Activated CD8-positive, alpha-beta memory T cell treated with anti-CD3 and anti-CD28 coated beads for 4 hours (primary cell): ENCODE results near the gene SGCA.

Experiments used
- DNase-seq, 2 donors: peaks; one replicate each; pipeline ENCODE4 v3.0.0-alpha.2; 2020; ENCODE audit warnings: low read depth in 2 of 2

Gene SGCA

DNA sequence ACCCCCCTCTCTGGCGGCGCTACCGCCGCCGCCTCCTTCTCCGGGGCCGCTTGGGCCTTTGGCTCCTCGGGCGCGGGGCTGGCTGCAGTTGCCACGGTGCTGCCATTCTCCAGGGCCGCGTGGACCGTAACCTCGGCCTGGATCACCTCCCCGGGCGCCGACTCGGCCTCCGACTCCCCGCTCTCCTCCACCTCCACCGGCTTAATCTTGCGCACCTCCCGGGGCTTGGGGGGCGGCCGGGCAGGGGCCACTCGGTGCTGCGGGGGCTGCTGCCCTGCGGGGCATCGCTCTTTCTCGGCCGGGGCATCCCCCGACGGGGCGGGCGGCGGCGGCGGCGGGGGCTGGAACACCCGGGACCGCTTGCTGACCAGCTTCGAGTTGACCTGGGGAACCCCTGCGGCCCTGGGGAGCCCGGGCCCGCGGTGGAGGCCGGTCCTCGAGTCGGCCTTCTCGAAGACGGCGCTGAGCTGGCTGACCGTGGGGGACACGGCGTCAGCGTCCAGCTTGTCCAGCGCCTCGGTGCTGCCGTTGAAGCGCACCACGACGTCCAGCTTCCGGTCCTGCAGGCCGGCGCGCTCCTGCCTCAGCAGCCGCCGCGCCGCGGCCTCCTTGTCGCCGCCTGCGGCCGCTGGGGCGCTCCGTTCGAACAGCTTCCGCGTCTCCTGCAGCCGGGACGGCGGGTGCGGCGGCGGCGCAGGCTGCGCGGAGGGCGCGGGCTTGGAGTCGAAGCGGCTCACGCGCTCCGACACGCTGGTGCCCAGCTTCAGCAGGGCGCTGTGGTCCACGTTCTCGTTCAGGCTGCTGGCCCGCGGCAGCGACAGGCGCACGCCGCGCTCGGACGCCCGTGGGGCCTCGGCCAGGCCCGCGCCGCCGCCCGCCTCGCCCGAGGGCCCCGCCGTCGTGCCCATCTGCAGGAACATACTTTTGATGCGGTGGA is 16.1 kb upstream of the SGCA start:
- DNase-seq: no peak

GRCh38 chr17:50150354-50151040 is 15.3 kb upstream of the SGCA start, which contains the start of gene PPP1R9B:
Gene PPP1R9B, minus strand, starts transcription at chr17:50150677. Its CDS starts 164 bp downstream, at chr17:50150513.
- DNase-seq: no peak

- DNase-seq: peak; percentile 70 to 75
These were observed 14.5 kb upstream of the SGCA start for GRCh38 chr17:50151041-50151936.

DNA sequence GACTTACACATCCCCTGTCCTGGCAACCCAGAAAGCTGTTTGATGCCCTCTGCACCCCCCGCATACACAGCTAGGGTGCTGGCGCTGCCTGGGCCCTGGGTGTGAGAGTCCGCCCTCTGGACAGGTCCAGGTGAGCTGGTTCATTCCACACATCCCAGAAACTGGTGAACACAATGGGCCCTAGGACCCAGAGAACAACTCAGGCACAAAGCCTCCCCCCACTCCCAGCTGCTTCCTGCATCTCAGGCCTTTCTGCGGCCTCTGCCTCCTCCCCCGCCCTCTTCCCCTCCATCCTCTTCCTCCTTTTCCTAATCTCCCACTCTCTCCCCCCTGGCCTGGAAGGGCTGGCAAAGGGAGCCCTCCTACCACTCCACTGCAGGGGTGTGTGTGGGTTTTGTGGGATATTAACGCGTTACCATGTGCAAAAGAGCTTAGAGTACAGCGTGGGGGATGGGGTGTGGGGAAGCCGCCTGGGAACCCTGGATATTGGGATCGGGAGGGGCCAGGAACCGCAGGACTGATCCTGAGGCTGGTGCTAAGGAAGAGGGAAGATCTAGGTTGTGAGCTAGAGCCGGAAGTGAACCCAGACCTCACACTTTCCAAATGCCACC is 13.8 kb upstream of the SGCA start:
- DNase-seq: no peak

- DNase-seq: no peak
These were observed 13.1 kb upstream of the SGCA start for GRCh38 chr17:50152736-50153135.

GRCh38 chr17:50153650-50154575 is 11.9 kb upstream of the SGCA start:
- no peak for DNase-seq

DNA sequence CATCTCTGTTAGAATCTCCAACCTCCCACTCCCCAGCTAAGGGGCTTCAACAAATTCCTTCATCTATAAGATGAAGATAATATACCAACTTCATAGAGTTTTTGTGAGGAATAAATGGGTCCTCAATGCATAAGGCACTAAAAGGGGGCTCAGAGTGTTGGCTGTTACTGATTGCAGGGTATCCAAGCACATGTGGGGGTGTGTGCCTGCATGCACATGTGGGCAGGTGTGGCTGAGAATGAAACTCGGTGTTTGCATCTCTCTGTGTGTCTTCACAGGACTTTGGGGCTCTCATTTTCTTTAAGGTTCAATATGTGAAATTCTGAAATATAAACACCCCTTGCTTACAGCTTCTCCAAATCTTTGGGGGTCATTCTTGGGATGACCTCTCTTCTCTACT is 11.2 kb upstream of the SGCA start:
- no peak for DNase-seq

DNA sequence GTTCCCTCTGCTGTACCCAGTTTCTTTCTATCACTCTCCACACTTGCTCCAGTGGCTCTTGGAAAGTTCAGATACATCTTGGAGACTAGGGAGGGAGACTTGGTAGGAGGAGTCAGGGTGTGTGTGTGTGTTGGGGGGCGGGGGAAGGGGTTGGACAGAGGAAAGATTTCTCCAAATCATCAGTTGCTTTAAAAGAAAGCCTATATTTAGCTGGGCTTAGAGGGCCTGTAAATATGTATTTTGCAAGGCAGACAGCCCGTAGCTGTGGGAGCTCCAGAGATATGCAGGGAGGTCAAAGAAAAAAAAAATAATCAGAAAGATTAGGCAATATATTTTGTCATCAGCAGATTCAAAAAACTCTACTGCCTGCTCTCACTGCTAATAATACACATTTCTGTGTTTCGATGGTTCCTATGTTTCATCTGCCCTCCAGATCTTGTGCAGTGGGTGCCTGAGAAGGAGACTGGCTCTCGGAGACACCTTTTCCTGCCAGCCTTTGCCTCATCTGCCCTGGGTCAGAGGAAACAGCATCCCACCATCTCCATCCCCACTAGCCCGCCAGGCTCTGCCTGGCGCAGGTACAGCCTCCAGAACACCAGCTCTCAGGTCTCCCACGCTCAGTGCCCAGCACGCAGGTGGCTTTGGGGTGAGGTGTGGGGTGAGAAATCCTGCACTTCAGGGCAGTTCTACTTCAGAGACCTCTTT is 10.5 kb upstream of the SGCA start:
- DNase-seq: no peak

- DNase-seq: no peak
These were observed 7.9 kb upstream of the SGCA start for GRCh38 chr17:50157891-50158290.

DNA sequence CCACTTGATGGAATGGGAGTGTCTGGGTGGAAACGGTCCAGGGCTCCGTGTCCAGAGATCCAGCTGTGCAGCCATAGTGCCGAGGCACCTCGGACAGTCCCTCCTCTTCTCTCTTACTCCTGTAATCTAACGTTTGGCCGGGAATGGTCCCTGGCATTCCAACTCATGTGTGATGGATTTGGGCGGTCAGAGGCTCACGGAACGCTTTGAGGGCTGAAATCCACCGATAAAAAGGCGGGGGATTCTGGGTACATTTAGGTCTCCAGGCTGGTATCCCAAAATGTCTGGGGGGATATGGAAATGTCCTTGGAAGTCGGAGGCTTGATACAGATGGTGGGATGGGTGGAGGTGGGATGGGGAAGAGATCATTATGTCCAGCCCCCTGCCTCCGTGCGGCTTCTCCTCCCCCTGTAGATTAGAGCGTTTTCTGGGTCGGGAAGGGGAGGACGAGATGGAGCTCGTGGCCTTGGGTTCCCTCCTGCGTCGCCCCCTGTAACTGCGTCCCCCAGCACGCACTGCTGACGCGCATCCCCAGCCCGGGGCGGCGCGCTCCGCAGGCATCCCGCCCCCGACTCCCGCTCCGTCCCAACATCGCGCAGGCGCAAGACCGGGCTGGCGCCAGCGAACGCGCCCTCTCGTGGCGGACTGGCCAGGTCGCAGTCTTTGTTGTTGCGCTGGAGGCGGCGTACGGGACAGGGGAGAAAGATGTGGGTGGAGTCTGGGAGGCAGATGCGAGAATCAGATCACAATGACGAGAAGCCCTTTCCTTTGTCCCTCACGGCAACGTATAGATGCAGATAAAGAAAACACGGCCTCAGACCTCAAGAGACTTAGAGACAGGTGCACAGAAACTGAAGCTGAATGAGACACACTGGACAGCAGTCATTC is 4.5 kb upstream of the SGCA start:
- peak; percentile 89 to 91 for DNase-seq

DNA sequence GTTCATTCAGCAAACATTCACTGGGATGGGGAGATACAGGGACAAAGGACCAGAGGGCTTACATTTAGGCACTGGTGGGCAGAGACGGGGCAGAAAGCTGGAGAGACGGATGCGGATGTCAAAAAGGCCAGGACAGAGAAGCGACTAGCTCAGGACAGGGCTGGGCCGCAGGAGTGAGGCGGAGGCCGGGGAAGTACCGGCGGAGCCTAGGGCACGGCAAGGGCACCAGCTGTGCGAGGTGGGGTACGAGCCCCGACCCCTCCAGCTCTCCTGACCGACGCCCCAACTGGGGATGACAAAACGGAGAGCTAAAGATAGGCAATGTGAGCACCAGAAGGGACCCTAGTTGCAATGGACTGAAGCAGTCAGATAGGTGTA is 3.9 kb upstream of the SGCA start:
- DNase-seq: no peak

- DNase-seq: no peak
These were observed 3.1 kb upstream of the SGCA start for GRCh38 chr17:50162466-50163254.

DNA sequence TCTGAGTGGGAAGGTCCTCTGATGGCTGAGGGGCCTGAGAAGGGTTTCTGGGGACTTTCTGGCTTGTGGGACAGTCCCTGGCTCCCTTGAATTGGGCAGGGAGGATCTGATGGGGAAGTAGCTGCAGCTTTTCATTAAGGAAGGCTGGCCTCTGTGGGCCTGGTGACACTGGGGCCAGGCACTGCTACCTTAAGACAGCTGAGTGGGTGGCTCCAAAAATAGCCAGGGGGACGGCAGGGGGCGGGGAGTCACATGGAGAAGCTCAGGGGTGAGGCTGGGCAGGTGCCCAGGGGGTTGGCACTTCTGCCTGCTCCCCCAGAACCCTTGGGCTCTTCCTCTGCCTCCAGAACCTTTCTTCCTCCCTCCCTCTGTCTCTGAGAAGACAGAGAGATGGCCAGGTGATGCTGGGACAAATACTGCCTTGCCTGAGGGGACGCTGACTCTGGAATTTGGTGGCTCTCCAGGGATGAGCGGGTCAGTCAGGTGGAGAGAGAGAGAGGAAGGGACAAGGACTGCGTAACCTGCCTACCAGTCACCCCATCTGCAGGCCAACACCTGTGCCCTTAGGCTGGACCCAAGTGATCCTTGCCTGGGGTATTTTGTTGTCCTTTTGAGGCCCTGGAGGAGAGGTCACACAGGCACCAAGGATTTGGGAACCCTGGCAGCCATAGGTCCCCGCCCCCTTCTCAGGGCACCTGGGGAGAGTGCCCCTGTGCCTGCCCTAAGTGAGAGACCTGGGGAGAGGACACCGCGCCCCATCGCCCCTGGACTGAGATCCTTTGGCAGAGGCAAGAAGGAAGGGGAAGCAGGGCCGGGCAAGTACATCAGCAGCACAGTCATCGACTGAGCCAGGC is 1.7 kb upstream of the SGCA start:
- no peak for DNase-seq

GRCh38 chr17:50164697-50164988 is 1.2 kb upstream of the SGCA start:
- no peak for DNase-seq

DNA sequence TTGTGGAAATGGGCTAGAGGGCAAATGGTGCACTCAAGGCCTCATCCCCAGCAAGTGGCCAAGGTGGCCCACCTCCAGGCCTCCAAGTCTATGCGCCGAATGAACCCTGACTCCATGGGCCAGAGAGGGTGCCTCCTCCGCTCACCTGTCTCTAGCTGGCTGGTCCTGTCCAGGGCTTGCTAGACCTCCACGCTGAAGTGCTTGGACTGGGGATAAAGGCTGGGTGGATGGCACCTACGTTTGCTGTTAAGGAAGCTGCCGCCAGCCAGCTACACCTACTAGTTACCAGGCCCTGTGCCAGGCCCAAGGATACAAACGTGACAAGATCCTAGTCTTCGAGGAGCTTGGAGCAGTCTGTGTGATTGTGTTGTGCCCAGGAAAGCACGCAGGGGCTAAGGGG is 739 bp upstream of the SGCA start:
- DNase-seq: no peak

GRCh38 chr17:50165466-50165865 is 339 bp upstream of the SGCA start:
- no peak for DNase-seq

- DNase-seq: no peak
These were observed 845 bp downstream of the SGCA start for GRCh38 chr17:50166518-50167181.
